Activated CD8-positive, alpha-beta T cell treated with anti-CD3 and anti-CD28 coated beads for 36 hours (primary cell): ENCODE data around the gene SMIM27. TPM values are rescaled to one million over a fixed set of nuclear protein-coding genes. Genes with fewer than 3 reads are reported as not detected.

ENCODE experiments used
- ATAC-seq: fragments of 200-7000 bp; cut with Tn5 transposase; one replicate; pipeline ENCODE4 v1.10.0; 2021; ENCODE audit warnings: mild to moderate bottlenecking, moderate library complexity
- CTCF ChIA-PET: fragments of 350-600 bp; sonication (Branson Sonifier 250); formaldehyde crosslinking; loops from one replicate; lab custom pipeline; 2021; ENCODE audit warnings: antibody characterized with exemption; lab: Charles Lee
- POLR2A ChIA-PET: fragments of 350-600 bp; sonication (Branson Sonifier 250); formaldehyde crosslinking; loops from one replicate; lab custom pipeline; 2021; ENCODE audit warnings: antibody characterized with exemption; lab: Charles Lee
- DNase-seq: peaks from one replicate; pipeline ENCODE4 v3.0.0-alpha.2; 2020
- H3K27ac Mint-ChIP-seq: one replicate; pipeline ENCODE4 v1.8.0; 2021; ENCODE audit warnings: mild to moderate bottlenecking, mixed read lengths
- H3K27me3 Mint-ChIP-seq: one replicate; pipeline ENCODE4 v1.8.0; 2021; ENCODE audit warnings: mixed read lengths
- H3K36me3 Mint-ChIP-seq: one replicate; pipeline ENCODE4 v1.8.0; 2021; ENCODE audit warnings: low read depth, mixed read lengths
- H3K4me1 Mint-ChIP-seq: one replicate; pipeline ENCODE4 v1.8.0; 2021; ENCODE audit warnings: low read depth, mixed read lengths
- H3K4me3 Mint-ChIP-seq: one replicate; pipeline ENCODE4 v1.8.0; 2021; ENCODE audit warnings: mild to moderate bottlenecking, moderate library complexity, mixed read lengths
- H3K9me3 Mint-ChIP-seq: one replicate; pipeline ENCODE4 v1.8.0; 2021; ENCODE audit warnings: mixed read lengths
- CTCF ChIP-seq: fragments of 200-600 bp; IDR thresholded peaks from one replicate; pipeline ENCODE4 v1.8.0; 2022; ENCODE audit warnings: antibody characterized with exemption, mild to moderate bottlenecking
- intact Hi-C: fragments of 100-400 bp; cut with micrococcal nuclease; formaldehyde crosslinking; loops from one replicate; pipeline ENCODE4 v1.10.0; 2022
- total RNA-seq, 2 experiments: library from RNA; stranded (reverse); gene quantifications; one replicate each; pipeline ENCODE4 v1.2.3, GENCODE V29; 2021

SMIM27 gene, protein sequence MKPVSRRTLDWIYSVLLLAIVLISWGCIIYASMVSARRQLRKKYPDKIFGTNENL
- total RNA-seq = 10 to 100 TPM; 28.0 to 30.9 TPM

- ATAC-seq (peak; percentile 67), DNase-seq (peak; percentile 93)
- ChIA-PET CTCF (interaction anchor here (0.6 to 3.8 kb wide), 9 partner anchors 9 to 173 kb away, joined by 3 to 26 read pairs (median 5); partner anchors contain the start of genes ACO1 and RIGI), POLR2A (interaction anchor here (0.8 to 2.7 kb wide), 9 partner anchors 9 to 482 kb away, joined by 3 to 13 read pairs (median 4); partner anchors contain the start of genes DNAJA1, NDUFB6 and RIGI)
- no peak for TF ChIP-seq CTCF
- H3K4me3 Mint-ChIP-seq = peak within 1 kb of the TSS; percentile 86
- H3K27ac Mint-ChIP-seq = peak within 1 kb of the TSS; percentile 100
- no peaks in the 10 kb centered on the region for H3K9me3 Mint-ChIP-seq
- peaks cover 45% of the 10 kb centered on the region for H3K4me1 Mint-ChIP-seq
- intact Hi-C loops = loop anchor here (1.0 kb wide), 1 partner anchor 21 kb away; the partner anchor contains the start of gene NDUFB6
- H3K27me3 Mint-ChIP-seq = no peaks in the 10 kb centered on the region
- H3K36me3 Mint-ChIP-seq = peaks cover 37% of the 10 kb centered on the region
These were observed at the start of gene SMIM27, which contains the start of gene TOPORS for GRCh38 chr9:32552172-32552872. TSS of gene SMIM27 (plus strand) at chr9:32552327. CDS start at chr9:32552435, 108 bp downstream. TSS of gene TOPORS (minus strand) at chr9:32552586. CDS start at chr9:32552436, 150 bp downstream.

DNA sequence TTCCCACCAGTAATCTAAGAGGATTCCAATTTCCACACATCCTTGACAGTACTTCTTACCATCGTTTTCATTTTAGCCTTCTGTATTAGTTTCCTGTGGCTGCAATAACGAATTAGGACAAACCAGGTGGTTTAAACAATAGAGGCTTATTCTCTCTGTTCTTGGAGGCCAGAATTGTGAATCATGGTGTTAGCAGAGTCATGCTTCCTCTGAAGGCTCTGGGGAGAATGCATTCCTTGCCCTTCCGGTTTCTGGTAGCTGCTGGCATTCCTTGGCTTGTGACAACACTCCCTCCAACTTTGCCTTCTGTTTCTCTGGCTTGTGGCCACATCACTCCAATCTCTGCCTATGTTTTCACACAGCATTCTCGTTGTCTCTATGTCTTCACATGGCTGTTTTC, 49.7 kb upstream of the SMIM27 start:
- ChIA-PET POLR2A (no interaction called here), CTCF (interaction anchor here (1.4 to 2.1 kb wide), 2 partner anchors 78 to 123 kb away, joined by 3 to 4 read pairs; no protein-coding TSS in a partner anchor)
- intact Hi-C loops = no loop called here
- DNase-seq = no peak
- Mint-ChIP-seq H3K27ac (no peak overlapping the region), H3K4me3 (no peak overlapping the region), H3K9me3 (no peaks in the 10 kb centered on the region), H3K4me1 (peaks cover 2% of the 10 kb centered on the region), H3K36me3 (peaks cover 6% of the 10 kb centered on the region), H3K27me3 (no peaks in the 10 kb centered on the region)
- no peak for ATAC-seq
- no peak for TF ChIP-seq CTCF

DNA sequence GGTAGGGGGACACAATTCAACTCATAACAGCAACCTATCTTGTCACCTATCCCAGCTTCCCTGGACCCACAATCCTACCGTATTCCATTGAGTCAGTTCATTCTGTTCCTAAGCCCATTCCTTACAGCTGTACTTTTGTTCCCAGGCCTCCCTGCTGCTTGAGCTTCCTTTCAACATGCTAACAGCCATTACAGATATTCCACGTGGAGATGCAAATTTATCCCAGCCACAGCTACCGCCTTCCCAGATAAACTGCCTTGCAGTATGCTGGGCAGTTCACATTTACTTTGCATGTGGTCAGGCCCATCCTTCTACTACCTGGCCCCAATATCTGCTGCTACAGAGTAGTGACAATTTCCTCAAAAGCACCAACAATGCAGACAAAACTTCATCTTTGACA, 49.1 kb upstream of the SMIM27 start:
- H3K9me3 Mint-ChIP-seq = no peaks in the 10 kb centered on the region
- no peak overlapping the region for H3K27ac Mint-ChIP-seq
- TF ChIP-seq CTCF = no peak
- POLR2A ChIA-PET = no interaction called here
- H3K27me3 Mint-ChIP-seq = no peaks in the 10 kb centered on the region
- peaks cover 6% of the 10 kb centered on the region for H3K36me3 Mint-ChIP-seq
- H3K4me1 Mint-ChIP-seq = peaks cover 2% of the 10 kb centered on the region
- no peak for ATAC-seq
- H3K4me3 Mint-ChIP-seq = no peak overlapping the region
- intact Hi-C loops = no loop called here
- CTCF ChIA-PET = interaction anchor here (1.4 to 2.1 kb wide), 2 partner anchors 78 to 124 kb away, joined by 3 to 4 read pairs; no protein-coding TSS in a partner anchor
- DNase-seq = no peak

- ChIA-PET POLR2A (no interaction called here), CTCF (interaction anchor here (1.2 to 1.4 kb wide), 3 partner anchors 9 to 63 kb away, joined by 3 to 4 read pairs (median 4); no protein-coding TSS in a partner anchor)
- Mint-ChIP-seq H3K4me1 (peaks cover 38% of the 10 kb centered on the region), H3K4me3 (no peak overlapping the region), H3K36me3 (peaks cover 4% of the 10 kb centered on the region), H3K9me3 (peaks cover 1% of the 10 kb centered on the region), H3K27me3 (no peaks in the 10 kb centered on the region), H3K27ac (no peak overlapping the region)
- DNase-seq (no peak), ATAC-seq (no peak)
- intact Hi-C loops = no loop called here
- TF ChIP-seq CTCF = no peak
These were observed 43.4 kb upstream of the SMIM27 start for GRCh38 chr9:32508728-32509127.

DNA sequence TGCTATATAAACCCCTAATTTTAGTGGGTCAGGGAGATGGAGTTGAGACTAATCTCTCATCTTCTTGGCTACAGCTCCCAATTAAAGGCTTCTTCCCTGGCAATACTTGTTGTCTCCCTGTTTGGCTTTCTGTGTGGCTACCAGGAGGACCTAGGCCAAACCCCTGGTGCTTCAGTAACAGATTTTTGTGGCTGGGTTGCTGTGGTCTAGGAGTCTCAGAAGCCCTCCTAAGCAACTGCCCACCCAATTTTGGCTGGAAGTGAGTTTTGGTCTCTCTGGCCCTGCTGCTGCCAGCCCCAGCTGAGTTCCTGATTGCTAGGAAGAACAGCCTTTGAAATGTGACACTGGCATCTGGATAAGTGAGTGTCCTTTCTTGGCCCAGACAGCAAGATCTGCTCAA, 35.9 kb upstream of the SMIM27 start:
- POLR2A ChIA-PET = interaction anchor here (1.2 kb wide), 1 partner anchor 10 kb away, joined by 4 read pairs; the partner anchor contains the start of gene RIGI
- DNase-seq (no peak), ATAC-seq (no peak)
- H3K9me3 Mint-ChIP-seq = peaks cover 8% of the 10 kb centered on the region
- TF ChIP-seq CTCF = no peak
- intact Hi-C loops = no loop called here
- H3K4me1 Mint-ChIP-seq = peaks cover 33% of the 10 kb centered on the region
- H3K27me3 Mint-ChIP-seq = no peaks in the 10 kb centered on the region
- CTCF ChIA-PET = interaction anchor here (1.0 to 1.4 kb wide), 2 partner anchors 63 to 137 kb away, joined by 3 to 4 read pairs; no protein-coding TSS in a partner anchor
- peaks cover 21% of the 10 kb centered on the region for H3K36me3 Mint-ChIP-seq
- H3K27ac Mint-ChIP-seq = no peak overlapping the region
- no peak overlapping the region for H3K4me3 Mint-ChIP-seq
